HEK293T (cell line): Measurements from ENCODE around the gene BCAP31.

Experiments used
- ARNT ChIP-seq: fragments of 450-650 bp; IDR thresholded peaks from 2 replicates; pipeline ENCODE4 v1.6.1; 2017; ENCODE audit warnings: mild to moderate bottlenecking
- BHLHE40 ChIP-seq: fragments of 450-650 bp; IDR thresholded peaks from 2 replicates; pipeline ENCODE4 v1.6.1; 2016; ENCODE audit warnings: mild to moderate bottlenecking, moderate library complexity, borderline replicate concordance
- CTBP1 ChIP-seq: fragments of 450-650 bp; IDR thresholded peaks from 2 replicates; pipeline ENCODE4 v1.6.1; 2016; ENCODE audit warnings: borderline replicate concordance
- FOXA1 ChIP-seq: fragments of 450-650 bp; IDR thresholded peaks from 2 replicates; pipeline ENCODE4 v1.6.1; 2016; ENCODE audit warnings: mild to moderate bottlenecking
- FOXK2 ChIP-seq: fragments of 450-650 bp; IDR thresholded peaks from 2 replicates; pipeline ENCODE4 v1.6.1; 2016; ENCODE audit warnings: mild to moderate bottlenecking
- FOXM1 ChIP-seq: fragments of 450-650 bp; IDR thresholded peaks from 2 replicates; pipeline ENCODE4 v1.6.1; 2017; ENCODE audit warnings: mild to moderate bottlenecking, borderline replicate concordance
- HDGF ChIP-seq: fragments of 450-650 bp; IDR thresholded peaks from 2 replicates; pipeline ENCODE4 v1.6.1; 2017; ENCODE audit warnings: antibody characterized with exemption, borderline replicate concordance
- LEF1 ChIP-seq: fragments of 450-650 bp; IDR thresholded peaks from 2 replicates; pipeline ENCODE4 v1.6.1; 2017; ENCODE audit warnings: mild to moderate bottlenecking, borderline replicate concordance
- SP1 ChIP-seq: fragments of 450-650 bp; IDR thresholded peaks from 2 replicates; pipeline ENCODE4 v1.6.1; 2017
- SUZ12 ChIP-seq: fragments of 450-650 bp; IDR thresholded peaks from 2 replicates; pipeline ENCODE4 v1.6.1; 2016; ENCODE audit warnings: mild to moderate bottlenecking
- TARDBP ChIP-seq: fragments of 450-650 bp; IDR thresholded peaks from 2 replicates; pipeline ENCODE4 v1.6.1; 2016
- ZNF384 ChIP-seq: fragments of 450-650 bp; IDR thresholded peaks from 2 replicates; pipeline ENCODE4 v1.6.1; 2016

- TF ChIP-seq SUZ12 (no peak), HDGF (no peak), FOXM1 (no peak), TARDBP (no peak), FOXK2 (no peak), FOXA1 (no peak), LEF1 (no peak), ARNT (no peak), CTBP1 (no peak), ZNF384 (no peak), BHLHE40 (no peak), SP1 (no peak)
These were observed 4.5 kb downstream of the BCAP31 start for GRCh38 chrX:153719701-153720100.
